NCI-H1417 treated with DMSO at 0.1 percent for 48 hours (cell line): ENCODE measurements around the gene FAM53A.
"Not testable (repeated sequence)": the region's sequence is repeated elsewhere in the genome, so short reads cannot be mapped to it uniquely, and the experiment has no call there.

ENCODE experiments used
- DNase-seq: peaks from one replicate; lab custom pipeline; 2025; lab: John Stamatoyannopoulos, UW

The FAM53A gene

GRCh38 chr4:1659104-1660043, 24.7 kb downstream of the FAM53A start:
- no peak for DNase-seq

- DNase-seq, result no peak
Measured at GRCh38 chr4:1658581-1658980, 25.5 kb downstream of the FAM53A start.

DNA sequence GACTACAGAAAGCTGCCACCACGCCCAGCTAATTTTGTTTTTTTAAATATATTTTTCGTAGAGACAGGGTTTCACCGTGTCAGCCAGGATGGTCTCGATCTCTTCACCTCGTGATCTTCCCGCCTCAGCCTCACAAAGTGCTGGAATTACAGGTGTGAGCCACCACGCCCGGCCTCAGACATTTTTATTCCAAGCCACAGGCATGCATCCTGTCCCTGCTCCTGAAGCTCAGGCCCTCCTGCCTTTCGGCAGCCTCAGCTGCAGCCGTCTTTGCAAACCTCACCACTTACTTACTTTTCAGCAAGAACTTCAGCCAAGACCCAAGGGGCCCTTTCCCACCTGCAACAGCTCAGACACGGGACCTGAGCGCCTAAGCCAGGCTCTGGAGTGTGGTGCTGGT, 26.0 kb downstream of the FAM53A start:
- no peak for DNase-seq

DNA sequence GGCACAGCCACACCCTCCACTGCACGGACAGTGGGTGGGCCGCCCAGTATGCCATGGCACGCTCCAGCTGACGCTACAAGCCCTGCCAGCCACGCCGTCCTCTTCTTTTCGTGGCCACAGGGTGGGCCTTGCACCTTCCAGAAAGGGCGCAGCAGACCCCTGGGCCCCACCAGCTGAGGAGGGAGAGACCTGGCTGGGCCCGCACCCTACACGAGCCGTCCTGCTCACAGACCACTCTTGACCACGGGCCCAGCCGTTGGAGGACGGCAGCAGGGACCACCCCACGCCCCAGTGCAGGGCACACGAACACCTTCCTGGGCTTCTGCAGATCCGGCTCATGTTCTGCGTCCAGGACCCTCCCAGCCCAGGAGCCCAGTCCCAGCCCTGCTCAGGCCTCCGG, 27.1 kb downstream of the FAM53A start:
- no peak for DNase-seq

DNA sequence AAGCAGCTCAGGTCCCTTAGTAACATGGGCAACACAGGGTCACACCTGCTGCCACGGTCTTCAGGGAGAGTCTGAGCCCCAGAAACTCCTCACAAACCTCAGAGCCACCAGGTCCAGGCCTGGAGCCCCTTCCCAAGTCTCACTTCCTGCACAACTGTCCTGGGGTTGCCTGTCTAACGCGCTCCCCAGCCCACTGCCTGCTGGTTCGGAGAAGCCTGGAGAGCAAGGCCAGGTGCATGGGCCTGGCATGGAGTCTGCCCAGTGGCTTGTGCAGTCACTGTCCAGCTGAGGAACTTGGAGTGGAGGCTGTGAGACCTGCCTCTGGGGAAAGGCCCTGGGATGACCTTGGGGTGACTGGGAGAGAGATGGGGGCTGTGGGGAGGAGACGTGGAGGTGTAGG, 28.0 kb downstream of the FAM53A start:
- no peak for DNase-seq

GRCh38 chr4:1655676-1656075, 28.4 kb downstream of the FAM53A start:
- no peak for DNase-seq

DNA sequence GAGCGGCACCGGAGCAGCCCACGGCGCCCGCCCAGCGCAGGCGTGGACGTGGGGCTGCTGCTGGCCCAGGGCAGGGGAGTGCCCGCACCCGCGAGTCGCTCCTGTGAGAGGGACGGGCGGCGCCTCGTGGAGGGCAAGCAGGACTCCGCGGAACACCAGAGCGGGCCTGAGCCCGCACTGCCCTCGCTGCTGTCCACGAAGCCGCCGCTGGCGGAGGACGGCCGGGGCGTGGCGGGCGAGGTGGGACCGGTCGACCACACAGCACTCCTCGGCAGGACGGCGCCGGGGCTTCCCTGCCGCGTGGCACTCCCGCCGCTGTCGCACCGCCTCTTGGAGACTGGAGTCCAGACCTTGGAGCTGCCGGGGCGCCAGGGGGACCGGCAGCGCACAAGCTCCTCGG, 29.0 kb downstream of the FAM53A start:
- DNase-seq, result no peak

DNA sequence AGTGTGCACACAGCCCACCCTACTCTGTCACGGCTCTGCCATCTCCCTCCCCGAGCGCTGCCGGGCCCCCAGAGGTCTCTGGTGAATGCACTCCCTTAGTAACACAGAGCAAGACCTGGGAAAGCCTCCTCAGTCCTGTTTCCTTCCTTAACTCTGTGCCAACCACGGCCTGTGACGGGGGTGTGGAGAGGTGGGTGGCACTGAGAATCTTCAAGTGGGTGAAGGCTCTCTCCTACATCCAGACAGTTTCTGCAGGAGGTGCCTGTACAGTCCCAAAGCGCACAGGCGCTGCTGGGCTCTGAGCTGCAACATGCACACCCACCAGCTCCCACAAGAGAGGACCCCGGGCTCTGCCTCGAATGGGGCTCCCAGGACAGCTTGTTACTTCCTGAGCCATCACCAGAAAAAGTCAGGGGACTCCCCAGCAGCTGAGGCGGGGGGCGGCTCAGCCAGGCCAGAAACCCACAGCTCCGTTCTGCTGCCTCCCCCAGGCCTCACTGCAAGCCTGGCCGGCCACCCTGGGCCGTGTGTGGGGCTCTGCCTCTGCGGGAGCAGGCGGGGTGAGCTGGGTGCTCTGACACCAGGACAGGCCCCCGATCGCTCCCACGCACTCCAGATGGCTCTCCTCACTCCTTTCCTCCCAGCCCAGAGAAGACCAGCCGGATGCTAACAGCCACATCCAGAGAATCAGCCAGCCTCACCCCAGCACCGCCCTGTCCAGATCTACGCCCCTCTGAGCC, 29.7 kb downstream of the FAM53A start:
- DNase-seq, result no peak

GRCh38 chr4:1653776-1654175, 30.3 kb downstream of the FAM53A start:
- DNase-seq, result no peak

GRCh38 chr4:1652088-1652487, 32.0 kb downstream of the FAM53A start:
- no peak for DNase-seq

DNA sequence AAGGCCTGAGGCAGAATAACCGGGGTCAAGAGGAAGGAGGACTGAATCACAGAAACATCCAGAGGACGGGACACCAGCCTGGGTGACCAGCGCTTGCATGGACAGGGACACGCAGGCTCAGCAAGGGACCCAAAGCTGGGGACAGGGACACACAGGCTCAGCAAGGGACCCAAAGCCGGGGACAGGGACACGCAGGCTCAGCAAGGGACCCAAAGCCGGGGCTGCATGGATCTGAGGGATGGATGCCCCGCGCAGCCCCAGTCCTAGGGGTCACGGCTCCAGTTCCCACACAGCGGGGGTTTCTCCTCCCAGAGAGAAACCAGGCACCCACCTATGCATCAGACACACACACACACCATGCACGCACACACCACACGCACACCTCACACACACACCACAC, 32.5 kb downstream of the FAM53A start:
- DNase-seq, result no peak

GRCh38 chr4:1648962-1649361, 35.2 kb downstream of the FAM53A start:
- DNase-seq, result no peak

GRCh38 chr4:1647432-1647831, 36.7 kb downstream of the FAM53A start:
- DNase-seq, result no peak

DNA sequence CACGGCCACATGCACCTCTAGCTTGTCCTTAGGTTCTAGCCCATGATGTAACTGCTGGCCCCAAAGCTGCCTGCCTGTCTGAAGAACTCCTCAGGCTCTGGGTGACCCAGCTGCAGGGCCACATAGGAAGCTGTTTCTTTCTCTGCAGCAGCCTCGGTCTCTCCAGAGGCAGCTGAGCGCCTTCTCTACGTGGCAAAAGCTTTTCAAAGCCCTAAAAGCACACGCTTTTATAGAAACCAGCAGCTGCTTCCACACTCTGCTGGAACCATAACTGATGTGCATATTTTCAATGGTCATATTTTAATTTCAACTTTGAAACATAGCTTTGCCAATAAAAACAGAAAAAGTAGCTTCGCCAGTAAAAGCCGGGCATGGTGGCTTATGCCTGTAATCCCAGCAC, 37.4 kb downstream of the FAM53A start:
- no peak for DNase-seq

DNA sequence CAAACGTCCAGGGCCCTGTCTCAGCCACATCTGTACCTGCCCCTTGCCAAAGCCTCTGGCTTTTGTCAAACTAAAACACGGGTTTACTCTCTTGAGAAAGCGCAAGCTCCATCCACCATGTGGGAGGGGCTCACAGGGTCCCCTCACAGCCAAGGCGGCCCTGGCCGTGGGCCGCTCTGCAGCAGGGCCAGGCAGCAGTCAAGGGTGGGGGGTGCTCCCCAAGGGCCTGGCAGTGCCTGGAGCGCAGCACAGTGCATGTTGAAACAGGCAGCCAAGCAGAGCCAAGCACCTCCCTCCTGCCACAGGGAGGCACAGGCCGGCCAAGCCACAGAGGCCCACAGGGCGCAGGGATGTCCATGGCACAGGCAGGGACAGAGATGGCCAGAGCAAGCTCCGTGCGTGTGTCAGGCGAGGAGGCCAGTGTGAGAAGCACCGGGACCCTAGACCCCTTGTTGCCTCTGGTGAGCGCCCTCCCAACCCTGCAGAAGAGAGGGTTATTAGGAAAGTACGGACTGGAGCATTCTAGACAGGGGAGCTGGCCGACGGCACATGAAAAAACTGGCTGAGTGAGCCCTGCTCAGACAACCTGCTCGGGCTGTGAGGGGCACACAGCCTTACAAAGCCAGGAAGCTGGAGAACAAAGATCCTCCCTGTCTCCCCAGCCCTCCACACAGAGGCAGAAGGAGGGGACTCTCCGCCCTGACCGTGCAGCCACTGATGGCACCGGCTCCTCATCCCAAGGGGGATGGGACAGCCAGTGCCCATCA, 39.0 kb downstream of the FAM53A start:
- DNase-seq, result no peak

GRCh38 chr4:1643971-1644735, 40.0 kb downstream of the FAM53A start:
- DNase-seq, result no peak

- DNase-seq, result no peak
Measured at GRCh38 chr4:1642196-1642951, 41.7 kb downstream of the FAM53A start.

DNA sequence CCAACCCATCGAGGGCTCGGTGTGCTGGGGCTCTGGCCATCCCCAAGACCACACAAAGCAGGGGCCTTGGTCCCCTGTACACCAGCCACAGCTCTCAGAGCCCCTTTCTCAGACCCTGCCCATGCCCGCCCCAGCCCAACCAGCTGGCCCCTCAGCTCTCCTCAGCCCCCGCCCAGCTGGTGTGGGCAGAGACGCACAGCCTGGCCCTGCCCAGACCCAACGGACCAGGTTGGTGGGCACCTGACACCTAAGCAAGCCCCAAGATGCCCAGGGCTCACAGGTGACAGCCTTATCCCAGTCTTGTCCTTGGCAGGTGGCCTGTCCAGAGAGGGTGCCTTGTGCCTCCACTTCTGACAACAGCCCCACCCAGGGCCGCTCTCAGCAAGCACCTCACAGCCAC, 42.4 kb downstream of the FAM53A start:
- no peak for DNase-seq

DNA sequence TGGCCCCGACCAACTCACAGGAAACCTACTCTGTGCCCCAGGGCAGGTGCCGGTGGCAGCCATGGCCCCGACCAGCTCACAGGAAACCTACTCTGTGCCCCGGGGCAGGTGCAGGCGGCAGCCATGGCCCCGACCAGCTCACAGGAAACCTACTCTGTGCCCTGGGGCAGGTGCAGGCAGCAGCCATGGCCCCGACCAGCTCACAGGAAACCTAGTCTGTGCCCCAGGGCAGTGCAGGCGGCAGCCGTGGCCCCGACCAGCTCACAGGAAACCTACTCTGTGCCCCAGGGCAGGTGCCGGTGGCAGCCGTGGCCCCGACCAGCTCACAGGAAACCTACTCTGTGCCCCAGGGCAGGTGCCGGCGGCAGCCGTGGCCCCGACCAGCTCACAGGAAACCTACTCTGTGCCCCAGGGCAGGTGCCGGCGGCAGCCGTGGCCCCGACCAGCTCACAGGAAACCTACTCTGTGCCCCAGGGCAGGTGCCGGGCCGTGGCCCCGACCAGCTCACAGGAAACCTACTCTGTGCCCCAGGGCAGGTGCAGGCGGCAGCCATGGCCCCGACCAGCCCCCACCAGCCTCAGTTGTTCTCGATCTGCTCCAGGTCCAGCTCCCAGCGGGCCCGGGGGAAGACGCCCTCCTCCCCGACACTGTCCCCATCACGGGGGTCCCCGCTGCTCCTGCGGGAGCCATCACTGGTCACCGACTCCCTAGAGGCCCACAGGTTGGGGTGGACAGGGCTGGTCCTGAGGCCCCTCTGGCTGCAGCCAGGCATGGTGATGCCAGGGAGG, 43.2 kb downstream of the FAM53A start:
- not testable (repeated sequence) for DNase-seq

DNA sequence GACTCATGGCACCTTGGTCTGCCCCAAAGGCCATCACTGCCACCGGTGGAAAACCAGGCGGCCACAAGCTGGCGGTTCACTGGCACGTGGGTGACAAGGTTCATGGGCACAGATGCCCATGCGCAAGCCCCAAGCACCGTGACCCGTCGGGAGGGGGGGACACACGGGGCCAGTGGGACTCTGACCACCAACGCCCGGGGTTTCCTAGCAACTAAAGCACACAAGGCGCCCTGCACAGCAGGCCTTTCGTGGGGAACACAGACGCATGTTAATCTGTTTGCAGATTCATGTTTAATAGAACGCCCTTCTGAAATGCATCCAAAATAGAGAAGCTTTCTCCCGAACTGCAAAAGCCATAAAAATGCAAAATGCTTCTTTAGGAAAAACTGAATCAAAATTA, 43.9 kb downstream of the FAM53A start:
- DNase-seq, result no peak
